H1 (cell line): Measurements from ENCODE around the gene HM13. TPM values are rescaled to one million over a fixed set of nuclear protein-coding genes. Genes with fewer than 3 reads are reported as not detected.
"Not testable (repeated sequence)": the region's sequence is repeated elsewhere in the genome, so short reads cannot be mapped to it uniquely, and the experiment has no call there.

ENCODE experiments used
- CTCF ChIA-PET: fragments of 300-600 bp; sonication (Branson Sonifier 250); formaldehyde crosslinking; loops from one replicate; lab custom pipeline; 2021; ENCODE audit not compliant: partially characterized antibody; lab: Charles Lee
- POLR2A ChIA-PET: fragments of 300-600 bp; sonication (Branson Sonifier 250); formaldehyde crosslinking; loops from one replicate; lab custom pipeline; 2021; ENCODE audit warnings: inconsistent platforms; ENCODE audit not compliant: partially characterized antibody; lab: Charles Lee
- DNase-seq, 2 experiments: peaks; one replicate each; pipeline versions ENCODE4 v3.0.0 to v3.0.0-alpha.2; 2010 to 2022; ENCODE audit warnings: low spot score in 2 of 2, low read depth in 1 of 2, mixed read lengths in 1 of 2
- FAIRE-seq: peaks from 2 replicates; lab custom pipeline; 2011; peaks lifted over from hg19 to GRCh38; lab: Jason Lieb, UNC
- H2AFZ ChIP-seq: 2 replicates; pipeline ENCODE4 v1.8.1; 2012; ENCODE audit warnings: low read length, inconsistent platforms
- H2AK5ac ChIP-seq: 2 replicates; pipeline ENCODE4 v1.6.1; 2013; ENCODE audit warnings: low read depth, low read length
- H2BK120ac ChIP-seq: replicated peaks from 2 replicates; pipeline ENCODE3; 2013; ENCODE audit warnings: low read depth, low read length, inconsistent platforms
- H2BK12ac ChIP-seq: 2 replicates; pipeline ENCODE4 v1.6.1; 2013; ENCODE audit warnings: low read depth, low read length
- H2BK15ac ChIP-seq: 2 replicates; pipeline ENCODE4 v1.6.1; 2013; ENCODE audit warnings: low read length
- H2BK20ac ChIP-seq: 2 replicates; pipeline ENCODE4 v1.6.1; 2013; ENCODE audit warnings: low read length
- H2BK5ac ChIP-seq: 2 replicates; pipeline ENCODE4 v1.6.1; 2013; ENCODE audit warnings: low read depth, low read length
- H3K14ac ChIP-seq: 2 replicates; pipeline ENCODE4 v1.6.1; 2013; ENCODE audit warnings: inconsistent platforms; ENCODE audit not compliant: insufficient read length
- H3K18ac ChIP-seq: 2 replicates; pipeline ENCODE4 v1.6.1; 2013; ENCODE audit warnings: low read length; ENCODE audit errors: extremely low read depth
- H3K23ac ChIP-seq: 2 replicates; pipeline ENCODE4 v1.6.1; 2013; ENCODE audit warnings: inconsistent platforms; ENCODE audit not compliant: insufficient read length
- H3K23me2 ChIP-seq: 2 replicates; pipeline ENCODE4 v1.6.1; 2013; ENCODE audit warnings: low read depth, low read length
- H3K27ac ChIP-seq: 2 replicates; pipeline ENCODE4 v1.6.1; 2011; ENCODE audit warnings: low read depth, low read length, inconsistent platforms
- H3K27me3 ChIP-seq, 4 experiments: replicated peaks in 1 of 4; 1 replicate in 1 of 4; 2 replicates in 3 of 4; pipeline versions ENCODE4 v1.6.1 to v1.8.1; 2011 to 2013; ENCODE audit warnings: low read length in 3 of 4, mild to moderate bottlenecking in 3 of 4, inconsistent platforms in 2 of 4, mixed read lengths in 2 of 4, moderate library complexity in 1 of 4; ENCODE audit not compliant: control insufficient read depth in 3 of 4, insufficient read depth in 3 of 4; ENCODE audit errors: extremely low read depth in 1 of 4
- H3K36me3 ChIP-seq, 4 experiments: 2 replicates each; pipeline versions ENCODE4 v1.6.1 to v1.8.1; 2011 to 2013; ENCODE audit warnings: mild to moderate bottlenecking in 4 of 4, low read length in 3 of 4, moderate library complexity in 2 of 4, control low read depth in 1 of 4, inconsistent platforms in 1 of 4; ENCODE audit not compliant: insufficient read depth in 4 of 4, control insufficient read depth in 2 of 4
- H3K4ac ChIP-seq: replicated peaks from 2 replicates; pipeline ENCODE3; 2013; ENCODE audit warnings: low read length, low read depth, mixed read lengths, inconsistent platforms; ENCODE audit not compliant: insufficient read length
- H3K4me1 ChIP-seq, 4 experiments: replicated peaks in 1 of 4; 1 replicate in 1 of 4; 2 replicates in 3 of 4; pipeline versions ENCODE4 v1.6.1 to v1.8.1; 2011 to 2013; ENCODE audit warnings: low read length in 3 of 4, inconsistent platforms in 2 of 4, mixed read lengths in 1 of 4; ENCODE audit not compliant: insufficient read depth in 4 of 4, control insufficient read depth in 3 of 4
- H3K4me2 ChIP-seq, 2 experiments: 2 replicates each; pipeline versions ENCODE4 v1.6.1 to v1.8.1; 2011 to 2013; ENCODE audit warnings: low read depth in 2 of 2, low read length in 2 of 2, control low read depth in 1 of 2, inconsistent platforms in 1 of 2, mild to moderate bottlenecking in 1 of 2; ENCODE audit not compliant: insufficient read depth in 1 of 2
- H3K4me3 ChIP-seq, 4 experiments: fragments of 200-600, 300-600 bp in 1 of 4; sonication (generic), shearing (Covaris generic), sonication (Bioruptor Twin) in 1 of 4; 2 replicates each; pipeline versions ENCODE4 v1.5.1 to v1.8.1; 2011 to 2016; ENCODE audit warnings: low read length in 4 of 4, low read depth in 3 of 4, control low read depth in 2 of 4, inconsistent platforms in 2 of 4, mild to moderate bottlenecking in 2 of 4, mixed read lengths in 1 of 4, moderate library complexity in 1 of 4; ENCODE audit not compliant: insufficient read depth in 2 of 4; ENCODE audit errors: extremely low read depth in 1 of 4
- H3K56ac ChIP-seq: replicated peaks from 2 replicates; pipeline ENCODE3; 2013; ENCODE audit warnings: low read depth, mild to moderate bottlenecking, mixed read lengths, low read length, inconsistent platforms; ENCODE audit not compliant: insufficient read length
- H3K79me1 ChIP-seq: 2 replicates; pipeline ENCODE4 v1.6.1; 2013; ENCODE audit warnings: low read depth, low read length, control low read depth
- H3K79me2 ChIP-seq, 2 experiments: 2 replicates each; pipeline versions ENCODE4 v1.6.1 to v1.8.1; 2012 to 2013; ENCODE audit warnings: low read length in 2 of 2, mild to moderate bottlenecking in 2 of 2, inconsistent platforms in 1 of 2; ENCODE audit not compliant: insufficient read depth in 2 of 2, control insufficient read depth in 1 of 2
- H3K9ac ChIP-seq, 4 experiments: replicated peaks in 1 of 4; 1 replicate in 1 of 4; 2 replicates in 3 of 4; pipeline versions ENCODE4 v1.6.1 to v1.8.1; 2011 to 2013; ENCODE audit warnings: low read depth in 3 of 4, low read length in 3 of 4, control low read depth in 2 of 4, mild to moderate bottlenecking in 2 of 4, moderate library complexity in 2 of 4, inconsistent platforms in 1 of 4; ENCODE audit errors: extremely low read depth in 1 of 4
- H3K9me3 ChIP-seq, 2 experiments: 2 replicates each; pipeline versions ENCODE4 v1.6.1 to v1.8.1; 2012 to 2013; ENCODE audit warnings: mild to moderate bottlenecking in 2 of 2, moderate library complexity in 2 of 2, control low read depth in 1 of 2, inconsistent platforms in 1 of 2, low read depth in 1 of 2, low read length in 1 of 2, mixed read lengths in 1 of 2; ENCODE audit not compliant: insufficient read depth in 2 of 2
- H4K20me1 ChIP-seq, 2 experiments: replicated peaks in 1 of 2; 2 replicates each; pipeline versions ENCODE3 to v1.8.1; 2011 to 2013; ENCODE audit warnings: inconsistent platforms in 2 of 2, low read length in 2 of 2, mild to moderate bottlenecking in 1 of 2; ENCODE audit not compliant: insufficient read depth in 2 of 2, control insufficient read depth in 1 of 2
- H4K5ac ChIP-seq: 2 replicates; pipeline ENCODE4 v1.6.1; 2013; ENCODE audit warnings: low read length, low read depth, mixed read lengths, inconsistent platforms; ENCODE audit not compliant: insufficient read length
- H4K8ac ChIP-seq: 2 replicates; pipeline ENCODE4 v1.8.0; 2013; ENCODE audit warnings: mild to moderate bottlenecking, moderate library complexity, low read length, inconsistent platforms; ENCODE audit not compliant: insufficient read depth; ENCODE audit errors: extremely low read depth
- H4K91ac ChIP-seq: replicated peaks from 2 replicates; pipeline ENCODE3; 2013; ENCODE audit warnings: low read length, mixed read lengths, inconsistent platforms; ENCODE audit not compliant: insufficient read length
- WGBS, 2 experiments: shearing (Covaris generic) in 1 of 2; methylation state at CpG; one replicate each; pipeline versions ENCODE4 v1.1.6 to v1.1.7; 2013 to 2015; ENCODE audit warnings: low lambda C conversion rate in 2 of 2, mixed read lengths in 2 of 2, inconsistent platforms in 1 of 2, low coverage in 1 of 2, missing lambda C conversion rate in 1 of 2; ENCODE audit not compliant: insufficient replicate concordance in 2 of 2, insufficient coverage in 1 of 2, insufficient read length in 1 of 2; ENCODE audit errors: extremely low coverage in 1 of 2, missing lambda C conversion rate in 1 of 2; 5-methylcytosine and 5-hydroxymethylcytosine counted together
- polyA plus RNA-seq, 7 experiments: library from polyadenylated mRNA; depleted of rRNA in 3 of 7; stranded (reverse) in 5 of 7; unstranded in 2 of 7; fragments of >200 nt in 5 of 7; fragments of 200-250 nt in 2 of 7; gene quantifications; 1 replicate in 5 of 7; 2 replicates in 1 of 7; 4 replicates in 1 of 7; pipeline versions ENCODE4 v1.2.1 to v1.2.3, GENCODE V29; 2011 to 2013; ENCODE audit warnings: missing spikeins in 2 of 7, mixed read lengths in 2 of 7
- total RNA-seq: library from RNA; stranded (reverse); fragmentation: NEBNext Ultra II Directional; extraction: Animal tissue kit (Norgen Biotek cat#: 25700); gene quantifications from 2 replicates; pipeline ENCODE4 v1.2.1, GENCODE V29; 2021

Gene HM13
- total and polyA plus RNA-seq, 2 of the 8 experiments (the other 6 are each of a cell fraction or from before 2014, with no cell fraction given): 118 to 183 TPM

DNA sequence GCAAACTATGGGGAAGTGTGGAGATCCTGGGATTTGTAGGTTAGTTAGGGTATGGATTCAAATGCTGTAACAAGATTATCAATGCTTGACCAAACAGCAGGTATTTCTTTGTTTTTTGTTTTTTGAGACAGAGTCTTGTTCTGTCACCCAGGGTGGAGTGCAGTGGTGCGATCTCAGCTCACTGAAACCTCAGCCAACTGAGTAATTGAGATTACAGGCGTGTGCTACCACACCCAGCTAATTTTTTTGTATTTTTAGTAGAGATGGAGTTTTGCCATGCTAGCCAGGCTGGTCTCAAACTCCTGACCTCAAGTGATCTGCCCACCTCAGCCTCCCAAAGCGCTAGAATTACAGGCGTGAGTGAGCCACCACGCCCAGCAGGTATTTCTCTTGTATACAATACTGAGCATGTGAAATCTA, 31.4 kb downstream of the HM13 start:
- H2AK5ac ChIP-seq, H3K4ac ChIP-seq, H3K23me2 ChIP-seq, H2AFZ ChIP-seq, H4K20me1 ChIP-seq, H3K27me3 ChIP-seq, H2BK15ac ChIP-seq, H2BK12ac ChIP-seq, H3K9me3 ChIP-seq, H3K18ac ChIP-seq, FAIRE-seq, H2BK120ac ChIP-seq, H4K91ac ChIP-seq, H3K4me1 ChIP-seq, H3K56ac ChIP-seq, H3K14ac ChIP-seq, H4K5ac ChIP-seq, H4K8ac ChIP-seq, DNase-seq, H3K79me1 ChIP-seq, H3K4me2 ChIP-seq, H2BK5ac ChIP-seq, H3K27ac ChIP-seq, H3K23ac ChIP-seq, H3K4me3 ChIP-seq, H3K9ac ChIP-seq, H2BK20ac ChIP-seq: not testable (repeated sequence)
- H3K36me3 ChIP-seq: peaks cover 14 to 26% (median 25%) of the 10 kb centered on the region in 4 experiments; a peak in 7 of 8 replicates
- ChIA-PET POLR2A (interaction anchor here (0.7 to 3.7 kb wide), 4 partner anchors 8 to 130 kb away, joined by 3 to 13 read pairs (median 4); no protein-coding TSS in a partner anchor), CTCF (interaction anchor here (15.1 kb wide), 1 partner anchor 13 kb away, joined by 170 read pairs; no protein-coding TSS in a partner anchor)
- peaks cover 0 to 19% of the 10 kb centered on the region in 2 experiments; a peak in 2 of 4 replicates for H3K79me2 ChIP-seq
- 92% methylated on average over 5 of the region's 5 CpGs; no CpG with 5 or more reads in 1 of the 2 experiments for WGBS, 2 experiments
